Mesothelial cell of epicardium (in vitro differentiated cells): ENCODE data around the gene MYO1E. TPM values are rescaled to one million over a fixed set of nuclear protein-coding genes. Genes with fewer than 3 reads are reported as not detected.

ENCODE experiments used
- DNase-seq, 2 experiments: peaks; one replicate each; pipeline ENCODE4 v3.0.0; 2021; ENCODE audit warnings: low spot score in 2 of 2; ENCODE audit not compliant: unreplicated experiment in 2 of 2
- H3K27ac Mint-ChIP-seq: 2 replicates; pipeline ENCODE4 v1.8.0; 2021; ENCODE audit warnings: mixed read lengths
- H3K27me3 Mint-ChIP-seq: 2 replicates; pipeline ENCODE4 v1.8.0; 2021; ENCODE audit warnings: low read depth, mixed read lengths
- H3K36me3 Mint-ChIP-seq: 2 replicates; pipeline ENCODE4 v1.8.0; 2021; ENCODE audit warnings: mixed read lengths
- H3K4me1 Mint-ChIP-seq: 2 replicates; pipeline ENCODE4 v1.8.0; 2021; ENCODE audit warnings: mixed read lengths
- H3K4me3 Mint-ChIP-seq: 2 replicates; pipeline ENCODE4 v1.8.0; 2021; ENCODE audit warnings: mild to moderate bottlenecking, moderate library complexity, mixed read lengths
- H3K9me3 Mint-ChIP-seq: 2 replicates; pipeline ENCODE4 v1.8.0; 2021; ENCODE audit warnings: mixed read lengths
- total RNA-seq: library from RNA; stranded (reverse); gene quantifications from 3 replicates; pipeline ENCODE4 v1.2.1, GENCODE V29; 2021
- TF ChIP-seq, protein P1 (sequence below): fragments of 200-600 bp; sonication (generic); IDR thresholded peaks from one replicate; pipeline ENCODE4 v1.5.0; 2021; ENCODE audit warnings: antibody characterized with exemption; ENCODE audit not compliant: unreplicated experiment

The MYO1E gene
- total RNA-seq, 1 donor from 2014 or later, result 54.2 TPM

DNA sequence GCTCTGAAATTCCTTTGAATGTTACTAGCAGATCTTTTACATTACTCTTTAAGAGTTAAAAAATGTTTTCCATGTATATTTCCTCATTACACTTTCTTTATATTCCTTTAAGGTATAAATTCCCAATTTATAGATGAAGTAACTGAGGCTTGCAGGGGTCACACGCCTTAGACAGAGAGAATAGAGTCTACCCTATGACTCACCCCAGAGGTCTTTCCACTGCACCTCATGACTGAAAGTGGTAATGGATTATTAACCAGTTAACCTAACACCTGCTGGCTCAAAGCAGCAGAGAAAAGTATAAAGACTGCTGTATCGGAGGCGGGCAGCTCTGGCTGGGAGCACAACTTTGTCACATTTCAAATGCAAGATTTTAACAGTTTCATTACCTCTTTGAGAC, 128.3 kb downstream of the MYO1E start:
- no peak overlapping the region for H3K4me3 Mint-ChIP-seq
- no peaks in the 10 kb centered on the region for H3K27me3 Mint-ChIP-seq
- TF ChIP-seq, protein P1, sequence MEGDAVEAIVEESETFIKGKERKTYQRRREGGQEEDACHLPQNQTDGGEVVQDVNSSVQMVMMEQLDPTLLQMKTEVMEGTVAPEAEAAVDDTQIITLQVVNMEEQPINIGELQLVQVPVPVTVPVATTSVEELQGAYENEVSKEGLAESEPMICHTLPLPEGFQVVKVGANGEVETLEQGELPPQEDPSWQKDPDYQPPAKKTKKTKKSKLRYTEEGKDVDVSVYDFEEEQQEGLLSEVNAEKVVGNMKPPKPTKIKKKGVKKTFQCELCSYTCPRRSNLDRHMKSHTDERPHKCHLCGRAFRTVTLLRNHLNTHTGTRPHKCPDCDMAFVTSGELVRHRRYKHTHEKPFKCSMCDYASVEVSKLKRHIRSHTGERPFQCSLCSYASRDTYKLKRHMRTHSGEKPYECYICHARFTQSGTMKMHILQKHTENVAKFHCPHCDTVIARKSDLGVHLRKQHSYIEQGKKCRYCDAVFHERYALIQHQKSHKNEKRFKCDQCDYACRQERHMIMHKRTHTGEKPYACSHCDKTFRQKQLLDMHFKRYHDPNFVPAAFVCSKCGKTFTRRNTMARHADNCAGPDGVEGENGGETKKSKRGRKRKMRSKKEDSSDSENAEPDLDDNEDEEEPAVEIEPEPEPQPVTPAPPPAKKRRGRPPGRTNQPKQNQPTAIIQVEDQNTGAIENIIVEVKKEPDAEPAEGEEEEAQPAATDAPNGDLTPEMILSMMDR, result no peak
- no peak for DNase-seq
- H3K9me3 Mint-ChIP-seq, result no peaks in the 10 kb centered on the region
- no peaks in the 10 kb centered on the region for H3K4me1 Mint-ChIP-seq
- no peak overlapping the region for H3K27ac Mint-ChIP-seq
- H3K36me3 Mint-ChIP-seq, result no peaks in the 10 kb centered on the region

DNA sequence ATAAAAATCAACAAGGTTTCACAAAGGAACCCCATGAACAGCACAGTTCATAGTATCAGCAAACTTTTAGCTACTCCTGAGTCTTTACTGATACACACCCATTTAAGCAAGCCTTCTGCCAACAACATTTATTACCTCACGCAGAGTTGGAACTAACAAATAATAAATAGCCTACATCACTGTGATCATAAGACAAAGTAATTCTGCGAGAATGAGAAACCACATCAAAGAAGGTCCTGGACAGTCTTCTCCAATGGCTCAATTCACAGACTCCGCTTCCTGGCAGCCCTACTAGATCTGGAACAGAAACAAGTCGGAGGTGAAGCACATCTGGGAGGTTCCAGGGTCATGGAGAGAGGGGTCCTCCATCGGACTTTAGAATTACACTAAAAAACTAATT, 129.0 kb downstream of the MYO1E start:
- Mint-ChIP-seq H3K36me3 (no peaks in the 10 kb centered on the region), H3K27me3 (no peaks in the 10 kb centered on the region), H3K4me3 (no peak overlapping the region), H3K9me3 (no peaks in the 10 kb centered on the region), H3K27ac (no peak overlapping the region), H3K4me1 (no peaks in the 10 kb centered on the region)
- TF ChIP-seq, protein P1, result no peak
- DNase-seq, result no peak

DNA sequence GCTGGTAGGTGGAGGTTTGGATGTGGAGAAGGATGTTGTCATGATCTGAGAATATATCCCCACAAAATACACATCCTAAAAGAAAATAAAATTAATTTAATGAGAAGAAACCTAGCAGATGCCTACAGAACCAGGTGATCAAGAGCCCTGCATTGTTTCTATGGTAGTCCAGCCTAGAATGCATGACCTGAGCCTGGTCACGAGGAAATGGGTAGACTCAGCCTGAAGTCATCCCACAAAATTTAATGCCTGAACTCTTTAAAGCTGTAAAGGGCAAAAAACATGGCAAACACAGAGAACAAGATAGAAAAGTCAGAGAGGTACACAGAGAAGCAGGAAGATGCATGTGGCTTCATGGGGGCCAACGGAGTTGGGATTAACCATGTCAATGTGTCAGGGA, 130.0 kb downstream of the MYO1E start:
- Mint-ChIP-seq H3K27ac (no peak overlapping the region), H3K36me3 (no peaks in the 10 kb centered on the region), H3K9me3 (no peaks in the 10 kb centered on the region), H3K27me3 (no peaks in the 10 kb centered on the region), H3K4me3 (no peak overlapping the region), H3K4me1 (no peaks in the 10 kb centered on the region)
- no peak for DNase-seq
- TF ChIP-seq, protein P1, result no peak

DNA sequence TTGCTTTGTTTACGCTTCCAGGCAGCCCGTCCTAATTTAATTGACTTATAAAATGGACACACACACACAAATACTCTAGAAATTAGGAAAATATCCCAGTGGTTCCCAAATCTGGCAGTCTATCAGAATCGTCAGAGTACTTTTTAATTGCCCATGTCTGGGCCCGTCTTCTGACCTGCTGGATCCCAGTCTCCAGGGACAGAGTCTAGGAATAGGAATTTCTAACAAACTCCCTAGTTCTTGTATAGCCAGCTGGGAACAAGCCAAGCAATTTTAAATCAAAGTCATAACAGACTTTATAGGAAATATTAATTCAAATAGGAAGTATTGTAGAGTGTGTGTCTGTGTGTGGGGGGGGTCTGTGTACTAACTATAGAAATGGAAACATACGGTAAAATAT, 132.6 kb downstream of the MYO1E start:
- no peak for DNase-seq
- H3K4me3 Mint-ChIP-seq, result no peak overlapping the region
- no peak overlapping the region for H3K27ac Mint-ChIP-seq
- TF ChIP-seq, protein P1, result no peak
- peaks cover 7% of the 10 kb centered on the region for H3K36me3 Mint-ChIP-seq
- no peaks in the 10 kb centered on the region for H3K4me1 Mint-ChIP-seq
- peaks cover 10% of the 10 kb centered on the region for H3K9me3 Mint-ChIP-seq
- no peaks in the 10 kb centered on the region for H3K27me3 Mint-ChIP-seq

DNA sequence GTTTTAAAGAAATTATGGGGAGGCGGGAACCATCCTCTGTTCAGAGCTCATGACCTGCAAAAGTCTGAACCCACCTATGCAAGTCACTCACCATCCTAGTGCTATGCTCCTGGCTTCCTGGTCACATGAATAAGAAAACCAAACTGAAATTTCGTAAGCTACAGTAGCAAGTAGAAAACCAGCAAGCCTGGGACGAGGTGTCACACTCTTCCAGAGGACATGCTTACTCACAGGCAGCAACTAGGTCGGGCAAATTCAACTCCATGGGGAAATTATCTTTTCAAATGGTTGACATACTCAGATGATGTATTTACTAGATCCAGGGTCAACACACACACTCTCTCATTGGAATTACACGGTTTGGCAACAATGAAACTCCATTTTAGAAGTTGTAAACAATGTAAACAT, 134.7 kb downstream of the MYO1E start:
- H3K27ac Mint-ChIP-seq, result no peak overlapping the region
- TF ChIP-seq, protein P1, result no peak
- peaks cover 10% of the 10 kb centered on the region for H3K9me3 Mint-ChIP-seq
- no peaks in the 10 kb centered on the region for H3K27me3 Mint-ChIP-seq
- H3K4me3 Mint-ChIP-seq, result no peak overlapping the region
- DNase-seq, result no peak
- no peaks in the 10 kb centered on the region for H3K4me1 Mint-ChIP-seq
- peaks cover 7% of the 10 kb centered on the region for H3K36me3 Mint-ChIP-seq
